Measurements from ENCODE around the gene DEDD2. TPM values are rescaled to one million over a fixed set of nuclear protein-coding genes. Genes with fewer than 3 reads are reported as not detected.

DEDD2 gene, protein sequence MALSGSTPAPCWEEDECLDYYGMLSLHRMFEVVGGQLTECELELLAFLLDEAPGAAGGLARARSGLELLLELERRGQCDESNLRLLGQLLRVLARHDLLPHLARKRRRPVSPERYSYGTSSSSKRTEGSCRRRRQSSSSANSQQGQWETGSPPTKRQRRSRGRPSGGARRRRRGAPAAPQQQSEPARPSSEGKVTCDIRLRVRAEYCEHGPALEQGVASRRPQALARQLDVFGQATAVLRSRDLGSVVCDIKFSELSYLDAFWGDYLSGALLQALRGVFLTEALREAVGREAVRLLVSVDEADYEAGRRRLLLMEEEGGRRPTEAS
- 21.5 and 23.0 TPM in 2 replicates for total RNA-seq

DNA sequence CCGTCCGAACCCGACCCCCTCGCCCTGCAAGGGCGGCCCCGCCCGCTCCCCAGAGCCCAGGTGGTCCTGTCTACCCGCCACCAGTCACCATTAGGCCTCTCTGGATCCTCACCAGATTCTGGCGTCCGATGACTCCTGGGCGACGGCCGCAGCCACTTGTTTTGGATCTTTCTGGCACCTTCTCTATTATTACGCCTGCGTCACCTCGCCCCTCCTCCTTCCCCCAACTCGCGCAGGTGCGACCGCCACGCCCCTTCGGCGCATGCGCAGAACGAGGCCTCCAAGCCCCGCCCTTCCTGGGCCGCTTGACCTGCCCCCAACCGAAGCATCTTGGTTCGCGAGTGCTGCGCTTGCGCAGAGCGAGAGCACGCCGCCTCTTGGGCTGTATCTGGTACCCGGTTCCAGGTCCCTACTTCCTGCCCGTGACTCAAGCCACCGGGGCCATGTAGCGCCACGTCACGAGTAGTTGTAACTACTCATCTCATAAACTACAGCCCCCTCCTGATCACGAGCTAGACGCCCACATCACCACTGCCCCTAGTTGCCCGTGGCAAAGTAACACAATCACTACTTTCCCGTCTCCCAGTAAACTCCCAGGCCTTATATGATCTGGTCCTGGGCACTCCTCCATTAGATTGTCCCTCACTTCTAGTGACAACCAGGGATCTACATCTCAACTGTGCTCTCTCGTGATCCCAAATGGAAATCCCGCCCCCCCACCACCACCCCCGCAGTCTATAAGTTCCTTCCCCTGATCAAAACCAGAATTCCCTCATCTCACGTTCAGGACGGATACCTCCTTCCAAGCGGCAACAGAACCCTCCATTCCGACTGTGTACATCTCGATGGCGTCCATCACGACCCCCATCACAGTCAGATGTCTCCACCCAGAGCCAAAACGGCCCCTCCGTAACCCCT is at the start of gene DEDD2:
Gene DEDD2 (minus strand): TSS at position 158 of the 918 bp plus-strand sequence. CDS start 670 bp downstream, outside the sequence.

DNA sequence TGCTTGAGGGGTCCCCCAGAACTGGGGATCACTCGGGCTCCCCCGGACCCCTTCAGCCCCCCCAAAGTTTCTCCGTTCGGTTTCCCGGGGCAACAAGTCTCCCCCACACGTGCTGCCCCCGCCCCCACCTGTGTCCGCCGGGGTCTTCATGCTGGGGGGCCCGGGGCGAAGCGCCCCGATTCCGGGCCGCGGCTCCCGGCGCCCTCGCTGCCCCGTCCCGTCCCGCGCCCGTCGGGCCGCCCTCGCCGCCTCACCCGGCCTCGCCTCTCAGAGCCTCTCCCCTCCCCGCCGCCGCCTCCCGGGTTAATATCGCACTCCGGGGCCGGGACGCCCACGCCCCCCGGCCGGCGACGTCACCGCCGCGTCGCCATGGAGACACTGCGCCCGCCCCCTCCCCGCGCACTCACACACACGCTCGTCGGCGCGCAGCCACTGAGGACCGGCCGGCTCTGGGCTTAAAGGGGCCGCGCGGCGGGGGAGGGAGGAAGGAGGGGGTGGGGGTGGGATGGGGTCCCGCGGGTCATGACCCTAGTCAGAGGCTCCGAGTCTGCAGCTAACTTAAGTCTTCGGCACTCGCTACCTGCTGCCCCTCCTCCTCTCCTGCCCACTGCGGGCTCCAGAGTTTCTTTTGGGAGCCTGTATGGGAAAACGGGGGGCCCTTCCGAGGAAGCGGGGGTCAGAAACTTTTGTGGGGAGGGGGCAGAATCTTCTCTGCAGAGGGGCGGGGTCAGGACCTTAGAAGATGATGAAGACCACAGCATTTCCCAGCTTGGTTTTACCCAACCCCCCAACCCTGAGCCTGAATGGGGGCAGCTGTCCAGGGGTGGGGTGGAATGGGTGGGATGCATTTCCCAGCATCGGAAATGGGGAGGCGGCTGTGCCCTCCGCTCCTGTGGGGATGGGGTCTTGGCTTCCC is 37.6 kb upstream of the DEDD2 start, which contains the start of gene ERF:
Gene ERF (minus strand): TSS at position 279 of the 916 bp plus-strand sequence. CDS start 129 bp downstream, at position 150.

DNA sequence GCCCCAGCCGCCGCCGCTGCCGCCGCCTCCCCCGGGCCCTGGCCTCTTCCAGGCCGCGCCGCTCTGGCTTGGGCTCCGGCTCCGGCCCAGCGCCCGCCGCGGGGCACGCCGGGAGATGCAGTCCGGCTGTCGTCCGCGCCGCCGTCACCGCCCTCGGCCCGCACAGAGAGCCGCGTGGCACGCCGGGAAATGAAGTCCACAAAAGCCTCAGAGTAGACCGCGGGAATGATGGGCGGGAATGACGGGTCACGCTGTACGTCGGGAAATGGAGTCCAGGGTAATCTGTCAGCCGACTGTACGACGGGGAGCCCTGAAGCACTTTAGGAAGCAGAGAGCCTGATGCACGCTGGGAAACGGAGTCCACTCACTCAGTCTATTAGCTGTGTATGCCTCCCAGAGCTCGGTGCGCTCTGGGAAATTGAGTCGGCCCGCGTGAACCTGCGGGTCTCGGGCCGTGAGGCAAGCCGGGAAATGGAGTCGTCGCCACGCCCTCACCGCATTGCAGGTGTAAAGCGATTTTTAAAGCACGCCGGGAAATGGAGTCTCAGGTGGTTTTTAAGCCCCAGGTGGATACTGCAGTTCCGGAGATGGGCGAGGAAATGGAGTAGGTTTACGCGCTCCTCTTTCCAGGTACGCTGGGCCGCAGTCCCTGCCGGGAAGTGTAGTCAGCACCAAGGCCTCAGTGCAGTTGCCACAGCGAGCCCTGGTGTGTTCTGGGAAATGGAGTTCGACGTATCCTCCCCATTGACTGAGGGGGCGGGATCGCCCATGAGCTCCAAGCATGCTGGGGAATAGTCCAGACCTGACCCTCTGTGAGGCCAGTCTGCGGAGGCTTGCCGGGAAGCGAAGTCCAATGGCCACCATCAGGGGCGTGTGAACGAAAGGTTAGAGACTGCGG is 25.3 kb upstream of the DEDD2 start, which contains the start of gene GSK3A:
Gene GSK3A (minus strand): TSS at position 91 of the 898 bp plus-strand sequence. CDS start 137 bp downstream, outside the sequence.

DNA sequence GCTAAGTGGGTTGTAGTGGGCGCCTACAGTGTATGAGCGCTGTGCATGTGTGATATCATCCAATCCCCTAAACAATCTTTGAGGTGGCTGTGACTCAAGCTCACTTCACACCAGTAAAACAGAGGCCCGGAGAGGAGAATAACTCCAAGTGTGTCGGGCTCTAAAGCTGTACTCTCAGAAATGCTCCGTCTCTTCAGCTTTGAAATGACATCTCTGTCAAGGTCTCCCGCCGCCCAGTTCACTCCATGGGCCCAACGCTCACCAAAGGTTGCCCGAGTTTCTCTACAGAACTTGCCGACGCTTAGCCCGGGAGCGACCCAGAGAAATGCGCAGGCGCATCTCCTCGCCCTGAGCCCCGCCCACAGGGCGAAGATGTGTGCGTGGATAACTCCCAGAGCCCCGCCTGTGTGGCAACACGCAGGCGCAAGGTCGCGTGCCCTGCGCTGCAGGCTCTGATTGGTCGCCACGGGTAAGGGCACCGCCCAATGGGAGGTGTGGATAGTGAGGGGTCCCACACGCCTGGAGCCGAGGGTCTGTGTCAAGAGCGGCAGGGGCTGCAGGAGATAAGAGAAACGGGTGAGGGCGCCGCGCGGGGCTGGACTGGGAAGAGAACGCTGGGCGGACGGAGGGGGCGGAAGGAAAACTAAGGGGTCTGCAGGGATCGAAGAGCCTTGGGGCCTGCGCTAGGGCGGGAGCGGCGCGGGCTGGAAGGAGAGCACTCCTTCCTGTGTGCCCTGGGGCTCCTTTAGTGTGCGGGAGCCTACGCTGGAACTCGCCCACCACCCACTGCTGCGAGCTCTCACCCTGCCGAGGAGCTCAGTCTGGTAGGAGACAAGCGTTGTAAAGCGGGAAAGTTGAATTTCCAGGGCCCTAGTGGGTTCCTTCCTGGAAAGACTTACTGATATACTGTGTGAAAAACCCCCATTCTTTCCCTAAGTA is 2.6 kb upstream of the DEDD2 start, which contains the start of gene ZNF526:
Gene ZNF526 (plus strand): TSS at position 501 of the 939 bp plus-strand sequence. CDS start 4,092 bp downstream, outside the sequence.

Other genes with a start within 250 kb of the DEDD2 start
- gene ATP1A3, start 223.4 kb downstream of the DEDD2 start, total RNA-seq, result 0.13 TPM in 1 of 2 replicates, not detected in the other
- 3.2 and 7.3 TPM in 2 replicates for gene GRIK5, start 147.5 kb downstream of the DEDD2 start, total RNA-seq
- gene ZNF574, start 141.5 kb downstream of the DEDD2 start, total RNA-seq, result 12.1 and 13.6 TPM in 2 replicates
- gene POU2F2, start 85.2 kb downstream of the DEDD2 start, total RNA-seq, result 0.26 and 2.5 TPM in 2 replicates
- 10.8 and 11.9 TPM in 2 replicates for gene ZNF526, start 2.6 kb upstream of the DEDD2 start, total RNA-seq
- gene GSK3A, start 24.9 kb upstream of the DEDD2 start, total RNA-seq, result 31.7 and 33.3 TPM in 2 replicates
- 22.8 and 28.2 TPM in 2 replicates for gene ERF, start 37.5 kb upstream of the DEDD2 start, total RNA-seq
- gene CIC, start 51.6 kb upstream of the DEDD2 start, total RNA-seq, result 37.7 and 62.2 TPM in 2 replicates
- 0.20 and 0.23 TPM in 2 replicates for gene PRR19, start 84.5 kb upstream of the DEDD2 start, total RNA-seq
- gene PAFAH1B3, start 84.9 kb upstream of the DEDD2 start, total RNA-seq, result 9.5 and 14.0 TPM in 2 replicates
- gene TMEM145, start 95.6 kb upstream of the DEDD2 start, total RNA-seq, result not detected in 2 replicates
- gene MEGF8, start 108.0 kb upstream of the DEDD2 start, total RNA-seq, result 71.8 and 72.2 TPM in 2 replicates
- gene CNFN, start 172.6 kb upstream of the DEDD2 start, total RNA-seq, result not detected in 2 replicates
- gene LIPE, start 209.7 kb upstream of the DEDD2 start, total RNA-seq, result 2.6 and 3.0 TPM in 2 replicates
- not detected in 2 replicates for gene CXCL17, start 225.3 kb upstream of the DEDD2 start, total RNA-seq

Data from smooth muscle cell of the pulmonary artery (primary cell).